ENCODE measurements around the gene DYRK1A.

Gene DYRK1A

GRCh38 chr21:37575580-37575979 is 209.0 kb downstream of the DYRK1A start:
- DNase-seq = no peak

Measured in NCI-H2107 (cell line).